Activated CD8-positive, alpha-beta T cell treated with anti-CD3 and anti-CD28 coated beads for 36 hours (primary cell): ENCODE results near the gene BHLHA15. TPM values are rescaled to one million over a fixed set of nuclear protein-coding genes. Genes with fewer than 3 reads are reported as not detected.
A peak's percentile ranks its signal among the peaks of the same experiment; 100 is the strongest.

Experiments used
- ATAC-seq: fragments of 200-7000 bp; cut with Tn5 transposase; one replicate; pipeline ENCODE4 v1.10.0; 2021; ENCODE audit warnings: mild to moderate bottlenecking, moderate library complexity
- CTCF ChIA-PET: fragments of 350-600 bp; sonication (Branson Sonifier 250); formaldehyde crosslinking; loops from one replicate; lab custom pipeline; 2021; ENCODE audit warnings: antibody characterized with exemption; lab: Charles Lee
- POLR2A ChIA-PET: fragments of 350-600 bp; sonication (Branson Sonifier 250); formaldehyde crosslinking; loops from one replicate; lab custom pipeline; 2021; ENCODE audit warnings: antibody characterized with exemption; lab: Charles Lee
- DNase-seq: peaks from one replicate; pipeline ENCODE4 v3.0.0-alpha.2; 2020
- H3K27ac Mint-ChIP-seq: one replicate; pipeline ENCODE4 v1.8.0; 2021; ENCODE audit warnings: mild to moderate bottlenecking, mixed read lengths
- H3K27me3 Mint-ChIP-seq: one replicate; pipeline ENCODE4 v1.8.0; 2021; ENCODE audit warnings: mixed read lengths
- H3K36me3 Mint-ChIP-seq: one replicate; pipeline ENCODE4 v1.8.0; 2021; ENCODE audit warnings: low read depth, mixed read lengths
- H3K4me1 Mint-ChIP-seq: one replicate; pipeline ENCODE4 v1.8.0; 2021; ENCODE audit warnings: low read depth, mixed read lengths
- H3K4me3 Mint-ChIP-seq: one replicate; pipeline ENCODE4 v1.8.0; 2021; ENCODE audit warnings: mild to moderate bottlenecking, moderate library complexity, mixed read lengths
- H3K9me3 Mint-ChIP-seq: one replicate; pipeline ENCODE4 v1.8.0; 2021; ENCODE audit warnings: mixed read lengths
- CTCF ChIP-seq: fragments of 200-600 bp; IDR thresholded peaks from one replicate; pipeline ENCODE4 v1.8.0; 2022; ENCODE audit warnings: antibody characterized with exemption, mild to moderate bottlenecking
- intact Hi-C: fragments of 100-400 bp; cut with micrococcal nuclease; formaldehyde crosslinking; loops from one replicate; pipeline ENCODE4 v1.10.0; 2022
- total RNA-seq, 2 experiments: library from RNA; stranded (reverse); gene quantifications; one replicate each; pipeline ENCODE4 v1.2.3, GENCODE V29; 2021

Gene BHLHA15
- total RNA-seq, 2 experiments from 2014 or later, result 0.94 TPM; not detected in 1

DNA sequence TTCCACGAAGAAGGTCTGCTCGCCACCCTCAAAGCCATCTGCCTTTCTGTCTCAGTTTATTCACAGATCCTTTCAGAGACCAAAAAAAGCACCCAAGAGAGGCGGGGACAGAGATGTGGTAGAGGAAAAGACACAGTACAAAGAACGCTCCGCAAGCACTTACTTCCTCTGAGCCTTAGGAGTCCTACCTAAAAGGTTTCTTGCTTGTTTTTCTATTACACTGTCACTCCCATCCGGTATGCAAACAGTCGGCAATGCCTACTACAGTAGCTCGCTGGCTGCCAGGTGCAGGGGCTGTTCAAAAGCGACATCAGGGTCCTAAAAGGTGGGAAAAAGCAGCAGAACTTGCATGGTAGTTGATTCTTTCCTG is 40.0 kb downstream of the BHLHA15 start:
- ChIA-PET POLR2A (interaction anchor here (0.8 to 2.1 kb wide), 2 partner anchors 10 to 31 kb away, joined by 3 to 7 read pairs; partner anchors contain the start of gene BRI3), CTCF (interaction anchor here (1.3 to 1.9 kb wide), 3 partner anchors 11 to 230 kb away, joined by 3 to 6 read pairs (median 4); no protein-coding TSS in a partner anchor)
- H3K4me3 Mint-ChIP-seq, result peak overlapping the region; percentile 96
- H3K4me1 Mint-ChIP-seq, result peaks cover 45% of the 10 kb centered on the region
- intact Hi-C loops, result no loop called here
- ATAC-seq, result peak; percentile 37
- H3K27ac Mint-ChIP-seq, result peak overlapping the region; percentile 98
- H3K9me3 Mint-ChIP-seq, result no peaks in the 10 kb centered on the region
- H3K27me3 Mint-ChIP-seq, result no peaks in the 10 kb centered on the region
- TF ChIP-seq CTCF, result no peak
- peaks cover 18% of the 10 kb centered on the region for H3K36me3 Mint-ChIP-seq
- peak; percentile 48 for DNase-seq

- H3K27me3 Mint-ChIP-seq, result no peaks in the 10 kb centered on the region
- intact Hi-C loops, result no loop called here
- DNase-seq (peak; percentile 93), ATAC-seq (peak; percentile 91)
- peaks cover 18% of the 10 kb centered on the region for H3K36me3 Mint-ChIP-seq
- H3K4me3 Mint-ChIP-seq, result peak within 1 kb of the TSS; percentile 96
- ChIA-PET CTCF (interaction anchor here (1.5 to 1.9 kb wide), 2 partner anchors 11 to 42 kb away, joined by 3 to 4 read pairs; no protein-coding TSS in a partner anchor), POLR2A (interaction anchor here (0.8 to 2.1 kb wide), 3 partner anchors 10 to 33 kb away, joined by 3 to 7 read pairs (median 4); partner anchors contain the start of gene BRI3)
- H3K4me1 Mint-ChIP-seq, result peaks cover 47% of the 10 kb centered on the region
- no peaks in the 10 kb centered on the region for H3K9me3 Mint-ChIP-seq
- peak within 1 kb of the TSS; percentile 98 for H3K27ac Mint-ChIP-seq
- TF ChIP-seq CTCF, result no peak
These were observed 40.6 kb downstream of the BHLHA15 start, which contains the start of gene TECPR1 for GRCh38 chr7:98251601-98252424. TSS of gene TECPR1 (minus strand) at chr7:98252232. CDS start at chr7:98246146, 6,086 bp downstream.

DNA sequence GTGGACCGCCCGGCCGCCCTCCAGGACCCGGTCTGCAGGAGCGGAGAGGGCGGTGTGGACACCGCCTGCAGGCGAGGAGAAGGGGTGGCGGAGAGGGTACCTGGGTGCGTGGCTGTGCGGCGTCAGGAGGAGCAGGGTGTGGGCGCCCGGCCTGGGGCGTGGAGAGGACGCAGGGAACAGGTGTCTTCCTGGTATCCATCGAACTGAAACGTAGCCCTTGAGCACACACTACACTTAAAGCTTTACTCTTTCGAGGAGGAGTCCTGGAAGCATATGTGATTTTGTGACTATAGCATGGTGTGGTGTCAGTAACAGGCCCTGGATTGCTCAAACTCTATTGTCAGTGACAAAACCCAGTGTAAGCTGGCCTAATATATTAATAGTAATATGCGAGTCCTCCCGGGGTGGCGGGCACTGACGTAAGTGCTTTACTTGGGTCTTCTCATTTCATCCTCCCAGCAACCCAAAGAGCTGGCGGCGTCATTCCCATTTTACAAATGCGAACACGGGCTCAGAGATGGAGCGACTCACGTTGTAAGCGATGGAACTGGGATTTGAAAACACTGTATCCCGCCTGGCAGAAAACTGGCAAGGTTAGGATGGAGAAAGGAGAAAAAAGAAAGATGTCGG is 41.3 kb downstream of the BHLHA15 start:
- H3K4me3 Mint-ChIP-seq, result peak overlapping the region; percentile 96
- no peak for TF ChIP-seq CTCF
- peaks cover 18% of the 10 kb centered on the region for H3K36me3 Mint-ChIP-seq
- peaks cover 47% of the 10 kb centered on the region for H3K4me1 Mint-ChIP-seq
- no peaks in the 10 kb centered on the region for H3K27me3 Mint-ChIP-seq
- peak overlapping the region; percentile 98 for H3K27ac Mint-ChIP-seq
- H3K9me3 Mint-ChIP-seq, result no peaks in the 10 kb centered on the region
- ChIA-PET POLR2A (interaction anchor here (1.0 to 1.5 kb wide), 2 partner anchors 19 to 33 kb away, joined by 4 read pairs; no protein-coding TSS in a partner anchor), CTCF (no interaction called here)
- intact Hi-C loops, result no loop called here
- peak; percentile 21 for ATAC-seq
- DNase-seq, result no peak

- intact Hi-C loops, result no loop called here
- no peak overlapping the region for H3K4me3 Mint-ChIP-seq
- POLR2A ChIA-PET, result no interaction called here
- no peak for TF ChIP-seq CTCF
- no peaks in the 10 kb centered on the region for H3K9me3 Mint-ChIP-seq
- no peaks in the 10 kb centered on the region for H3K27me3 Mint-ChIP-seq
- CTCF ChIA-PET, result interaction anchor here (0.9 to 1.0 kb wide), 2 partner anchors 26 to 233 kb away, joined by 3 to 4 read pairs; no protein-coding TSS in a partner anchor
- DNase-seq (no peak), ATAC-seq (no peak)
- H3K27ac Mint-ChIP-seq, result peak overlapping the region; percentile 60
- peaks cover 17% of the 10 kb centered on the region for H3K36me3 Mint-ChIP-seq
- H3K4me1 Mint-ChIP-seq, result peaks cover 35% of the 10 kb centered on the region
These were observed 43.3 kb downstream of the BHLHA15 start for GRCh38 chr7:98254516-98254915.
